ENCODE data around the gene NWD2. TPM values are rescaled to one million over a fixed set of nuclear protein-coding genes. Genes with fewer than 3 reads are reported as not detected.

The NWD2 gene
- polyA plus RNA-seq, 2 of the 4 experiments (the other 2 are of a cell fraction): not detected

- Histone ChIP-seq H3K4me3 (no peak overlapping the region), H3K9me3 (no peaks in the 10 kb centered on the region), H3K27ac (no peak overlapping the region), H3K4me2 (no peak overlapping the region), H3K4me1 (no peaks in the 10 kb centered on the region)
- ATAC-seq (no peak), FAIRE-seq (no peak), DNase-seq (ENCODE audit: low read depth in 1 of 2, low spot score in 1 of 2) (no peak)
- CTCF ChIA-PET: no interaction called here
- 27% methylated on average over 3 of the region's 5 CpGs for WGBS (ENCODE audit: missing lambda C conversion rate)
- POLR2A ChIA-PET: no interaction called here
- TF ChIP-seq EHMT2 (IDR thresholded peaks at IDR 0.05; ENCODE audit: low read depth): no peak
These were observed 1.5 kb upstream of the NWD2 start for GRCh38 chr4:37243051-37243450.

GRCh38 chr4:37243722-37244582 lies 591 bp upstream of the NWD2 start:
- Histone ChIP-seq H3K9me3 (no peaks in the 10 kb centered on the region), H3K4me1 (no peaks in the 10 kb centered on the region), H3K4me2 (no peak overlapping the region), H3K27ac (no peak overlapping the region), H3K4me3 (no peak overlapping the region)
- ATAC-seq (no peak), DNase-seq (ENCODE audit: low read depth in 1 of 2, low spot score in 1 of 2) (peak in 1 of 2 experiments; percentile 4), FAIRE-seq (no peak)
- TF ChIP-seq USF2 (IDR thresholded peaks at IDR 0.05) (no peak), HEYL (CRISPR knock-in tag; IDR thresholded peaks at IDR 0.05) (no peak), ZNF302 (CRISPR knock-in tag; IDR thresholded peaks at IDR 0.05) (no peak), JUNB (IDR thresholded peaks at IDR 0.05) (no peak)
- ChIA-PET POLR2A (no interaction called here), CTCF (no interaction called here)
- 58% methylated on average over 5 of the region's 70 CpGs for WGBS (ENCODE audit: missing lambda C conversion rate)

GRCh38 chr4:37245391-37245954 lies 930 bp downstream of the NWD2 start:
- ChIA-PET CTCF (no interaction called here), POLR2A (no interaction called here)
- no peak overlapping the region for H3K4me3 ChIP-seq
- TF ChIP-seq ZSCAN20 (CRISPR knock-in tag; IDR thresholded peaks at IDR 0.05) (no peak), HEYL (CRISPR knock-in tag; IDR thresholded peaks at IDR 0.05) (no peak), FOSB (CRISPR knock-in tag; IDR thresholded peaks at IDR 0.05) (no peak), HMGXB4 (CRISPR knock-in tag; IDR thresholded peaks at IDR 0.05; ENCODE audit: borderline replicate concordance) (no peak), SMC3 (IDR thresholded peaks at IDR 0.05) (no peak), HES2 (IDR thresholded peaks at IDR 0.05) (no peak), BHLHE40 (IDR thresholded peaks at IDR 0.05; ENCODE audit: low read depth, low read length) (no peak), PBX3 (IDR thresholded peaks at IDR 0.05) (no peak)
- FAIRE-seq (no peak), DNase-seq (ENCODE audit: low read depth in 1 of 2, low spot score in 1 of 2) (no peak), ATAC-seq (no peak)
- no peaks in the 10 kb centered on the region for H3K9me3 ChIP-seq
- H3K27ac ChIP-seq: no peak overlapping the region
- H3K4me1 ChIP-seq: no peaks in the 10 kb centered on the region
- no peak overlapping the region for H3K4me2 ChIP-seq
- 17% methylated on average over 15 of the region's 23 CpGs for WGBS (ENCODE audit: missing lambda C conversion rate)

GRCh38 chr4:37246891-37247290 lies 2.3 kb downstream of the NWD2 start:
- ChIA-PET CTCF (no interaction called here), POLR2A (no interaction called here)
- Histone ChIP-seq H3K4me1 (no peaks in the 10 kb centered on the region), H3K4me3 (no peak overlapping the region), H3K27ac (no peak overlapping the region), H3K9me3 (no peaks in the 10 kb centered on the region), H3K4me2 (no peak overlapping the region)
- TF ChIP-seq ATOH8 (CRISPR knock-in tag; IDR thresholded peaks at IDR 0.05; ENCODE audit: low read depth) (no peak), MYC (IDR thresholded peaks at IDR 0.05; ENCODE audit: borderline replicate concordance, low read length) (no peak), RARB (CRISPR knock-in tag; IDR thresholded peaks at IDR 0.05) (no peak), ESRRA (IDR thresholded peaks at IDR 0.05; ENCODE audit: borderline replicate concordance, low read length) (no peak)
- ATAC-seq: no peak
- DNase-seq (ENCODE audit: low read depth in 1 of 2, low spot score in 1 of 2): no peak
- FAIRE-seq: no peak
- 8% methylated on average over 6 of the region's 6 CpGs for WGBS (ENCODE audit: missing lambda C conversion rate)

All from A549 (cell line).